Uterus (tissue), 4 donors: ENCODE results near the gene KCNMA1. TPM values are rescaled to one million over a fixed set of nuclear protein-coding genes. Genes with fewer than 3 reads are reported as not detected.

Experiments
- DNase-seq, 2 donors: peaks; one replicate each; pipeline ENCODE4 v3.0.0-alpha.2; 2019 to 2020
- H3K27ac ChIP-seq, 2 donors: fragments of 200-600 bp; sonication (generic); 1 replicate in 1 of 2; 2 replicates in 1 of 2; pipeline ENCODE4 v1.5.1; 2016 to 2018
- H3K27me3 ChIP-seq, 2 donors: fragments of 200-600 bp; sonication (generic); one replicate each; pipeline ENCODE4 v1.5.1; 2018 to 2019; ENCODE audit warnings: control low read depth in 1 of 2
- H3K36me3 ChIP-seq, 2 donors: fragments of 200-600 bp; sonication (generic); one replicate each; pipeline ENCODE4 v1.5.1; 2019; ENCODE audit warnings: control low read depth in 1 of 2
- H3K4me1 ChIP-seq, 2 donors: fragments of 200-600 bp; sonication (generic); one replicate each; pipeline ENCODE4 v1.5.1; 2018 to 2019; ENCODE audit warnings: control low read depth in 1 of 2
- H3K4me3 ChIP-seq, 2 donors: fragments of 200-600 bp; sonication (generic); 1 replicate in 1 of 2; 2 replicates in 1 of 2; pipeline ENCODE4 v1.5.1; 2018 to 2019; ENCODE audit warnings: mild to moderate bottlenecking in 1 of 2
- H3K9me3 ChIP-seq, 2 donors: fragments of 200-600 bp; sonication (generic); one replicate each; pipeline ENCODE4 v1.5.1; 2019; ENCODE audit warnings: control low read depth in 1 of 2
- CTCF ChIP-seq, 4 experiments: fragments of 200-600 bp in 2 of 4; fragments of 450-650 bp in 2 of 4; sonication (generic) in 2 of 4; IDR thresholded peaks; one replicate each; pipeline ENCODE4 v1.5.1; 2016 to 2019; ENCODE audit warnings: antibody characterized with exemption in 4 of 4, mild to moderate bottlenecking in 2 of 4, moderate library complexity in 1 of 4
- POLR2A ChIP-seq, 2 donors: fragments of 450-650 bp; IDR thresholded peaks; one replicate each; pipeline ENCODE4 v1.6.1; 2016; ENCODE audit warnings: antibody characterized with exemption in 2 of 2, mild to moderate bottlenecking in 1 of 2, moderate library complexity in 1 of 2
- intact Hi-C: fragments of 100-400 bp; cut with DNase I; formaldehyde crosslinking; loops from one replicate; pipeline ENCODE4 v1.15.1; 2023; ENCODE audit warnings: low total_unique reads
- total RNA-seq, 4 donors: library from RNA; depleted of rRNA in 3 of 4; stranded (reverse); fragments of >200 nt in 3 of 4; gene quantifications; one replicate each; pipeline versions ENCODE4 v1.1.0 to v1.2.4, GENCODE V29; 2014 to 2023
- donor health status: DM: yes; HTN: yes; CAD: no.

The KCNMA1 gene
- total RNA-seq, 4 donors from 2014 or later, result 86.2 to 236 (median 164) TPM

- intact Hi-C loops, result no loop called here
- peaks cover 4% of the 10 kb centered on the region in 2 donors for H3K4me1 ChIP-seq
- no peak for DNase-seq
Measured at GRCh38 chr10:76993213-76993612, 644.4 kb downstream of the KCNMA1 start.

GRCh38 chr10:76992467-76992866 is 645.1 kb downstream of the KCNMA1 start:
- Histone ChIP-seq H3K27ac (no peak overlapping the region), H3K4me1 (peaks cover 4% of the 10 kb centered on the region in 2 donors), H3K27me3 (no peaks in the 10 kb centered on the region), H3K4me3 (no peak overlapping the region), H3K36me3 (no peaks in the 10 kb centered on the region), H3K9me3 (no peaks in the 10 kb centered on the region)
- no peak for DNase-seq
- intact Hi-C loops, result no loop called here
- no peak for TF ChIP-seq CTCF (IDR thresholded peaks at IDR 0.05)
- TF ChIP-seq POLR2A (IDR thresholded peaks at IDR 0.05), result no peak

More at GRCh38 chr10:76993213-76993612, 644.4 kb downstream of the KCNMA1 start:
- H3K9me3 ChIP-seq, result no peaks in the 10 kb centered on the region
- no peak overlapping the region for H3K27ac ChIP-seq
- no peak overlapping the region for H3K4me3 ChIP-seq
- no peaks in the 10 kb centered on the region for H3K36me3 ChIP-seq
- TF ChIP-seq POLR2A (IDR thresholded peaks at IDR 0.05) (no peak), CTCF (IDR thresholded peaks at IDR 0.05) (no peak)
- no peaks in the 10 kb centered on the region for H3K27me3 ChIP-seq

- Histone ChIP-seq H3K4me3 (no peak overlapping the region), H3K9me3 (no peaks in the 10 kb centered on the region), H3K36me3 (no peaks in the 10 kb centered on the region), H3K4me1 (peaks cover 4% of the 10 kb centered on the region in 2 donors), H3K27ac (no peak overlapping the region), H3K27me3 (no peaks in the 10 kb centered on the region)
- no peak for TF ChIP-seq POLR2A (IDR thresholded peaks at IDR 0.05)
- no peak for TF ChIP-seq CTCF (IDR thresholded peaks at IDR 0.05)
- intact Hi-C loops, result no loop called here
- DNase-seq, result no peak
Measured at GRCh38 chr10:76991621-76992020, 646.0 kb downstream of the KCNMA1 start.

- no peak overlapping the region for H3K4me3 ChIP-seq
- intact Hi-C loops, result no loop called here
- H3K4me1 ChIP-seq, result peaks cover 4% of the 10 kb centered on the region in 2 donors
- no peak overlapping the region for H3K27ac ChIP-seq
- TF ChIP-seq CTCF (IDR thresholded peaks at IDR 0.05) (no peak), POLR2A (IDR thresholded peaks at IDR 0.05) (no peak)
- no peaks in the 10 kb centered on the region for H3K9me3 ChIP-seq
- no peaks in the 10 kb centered on the region for H3K36me3 ChIP-seq
- DNase-seq, result no peak
- H3K27me3 ChIP-seq, result no peaks in the 10 kb centered on the region
Measured at GRCh38 chr10:76990561-76990960, 647.0 kb downstream of the KCNMA1 start.

GRCh38 chr10:76984559-76985443 is 652.8 kb downstream of the KCNMA1 start:
- peak; percentile 71 to 77 for DNase-seq
- Histone ChIP-seq H3K36me3 (no peaks in the 10 kb centered on the region), H3K4me1 (no peaks in the 10 kb centered on the region), H3K27ac (no peak overlapping the region), H3K9me3 (no peaks in the 10 kb centered on the region), H3K27me3 (no peaks in the 10 kb centered on the region), H3K4me3 (no peak overlapping the region)
- intact Hi-C loops, result no loop called here
- no peak for TF ChIP-seq POLR2A (IDR thresholded peaks at IDR 0.05)
- peak; percentile 72 to 89 (median 86) for TF ChIP-seq CTCF (IDR thresholded peaks at IDR 0.05)
